ENCODE measurements around the gene SLC24A3. TPM values are rescaled to one million over a fixed set of nuclear protein-coding genes. Genes with fewer than 3 reads are reported as not detected.

Gene SLC24A3
- total RNA-seq, 6 donors from 2014 or later: 6.3 to 10.8 (median 9.3) TPM

DNA sequence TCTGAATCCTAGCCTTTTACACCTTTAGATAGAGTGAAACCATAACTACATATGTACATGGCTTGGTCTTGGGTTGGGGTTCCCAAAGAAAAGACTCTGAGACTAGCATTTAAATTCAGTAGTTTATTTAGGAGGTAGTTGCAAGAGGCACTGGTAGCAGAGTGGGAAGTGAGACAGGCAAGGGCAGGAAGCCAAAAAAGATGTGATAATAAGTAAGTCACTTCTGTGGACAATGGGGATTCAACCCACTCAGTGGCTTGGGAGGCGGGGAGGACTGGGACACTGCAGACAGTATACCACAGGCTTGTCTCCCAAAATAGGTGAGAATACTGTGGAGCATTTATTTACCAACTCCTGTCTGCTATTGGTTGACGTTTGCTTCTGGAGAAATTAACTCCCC is 131.9 kb downstream of the SLC24A3 start:
- ATAC-seq (ENCODE audit: low FRiP score in 2 of 2): no peak
- no peaks in the 10 kb centered on the region for H3K27me3 ChIP-seq
- H3K36me3 ChIP-seq: no peaks in the 10 kb centered on the region
- H3K4me1 ChIP-seq: peaks cover 0 to 5% (median 2%) of the 10 kb centered on the region in 4 donors
- no peaks in the 10 kb centered on the region for H3K9me3 ChIP-seq
- TF ChIP-seq POLR2AphosphoS5 (IDR thresholded peaks at IDR 0.05) (no peak), EP300 (IDR thresholded peaks at IDR 0.05) (no peak), POLR2A (IDR thresholded peaks at IDR 0.05) (no peak)
- TF ChIP-seq, protein P1, sequence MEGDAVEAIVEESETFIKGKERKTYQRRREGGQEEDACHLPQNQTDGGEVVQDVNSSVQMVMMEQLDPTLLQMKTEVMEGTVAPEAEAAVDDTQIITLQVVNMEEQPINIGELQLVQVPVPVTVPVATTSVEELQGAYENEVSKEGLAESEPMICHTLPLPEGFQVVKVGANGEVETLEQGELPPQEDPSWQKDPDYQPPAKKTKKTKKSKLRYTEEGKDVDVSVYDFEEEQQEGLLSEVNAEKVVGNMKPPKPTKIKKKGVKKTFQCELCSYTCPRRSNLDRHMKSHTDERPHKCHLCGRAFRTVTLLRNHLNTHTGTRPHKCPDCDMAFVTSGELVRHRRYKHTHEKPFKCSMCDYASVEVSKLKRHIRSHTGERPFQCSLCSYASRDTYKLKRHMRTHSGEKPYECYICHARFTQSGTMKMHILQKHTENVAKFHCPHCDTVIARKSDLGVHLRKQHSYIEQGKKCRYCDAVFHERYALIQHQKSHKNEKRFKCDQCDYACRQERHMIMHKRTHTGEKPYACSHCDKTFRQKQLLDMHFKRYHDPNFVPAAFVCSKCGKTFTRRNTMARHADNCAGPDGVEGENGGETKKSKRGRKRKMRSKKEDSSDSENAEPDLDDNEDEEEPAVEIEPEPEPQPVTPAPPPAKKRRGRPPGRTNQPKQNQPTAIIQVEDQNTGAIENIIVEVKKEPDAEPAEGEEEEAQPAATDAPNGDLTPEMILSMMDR (IDR thresholded peaks at IDR 0.05): no peak
- WGBS, 2 donors: 81 to 83% methylated on average over 2 of the region's 2 CpGs
- H3K4me3 ChIP-seq: no peak overlapping the region
- no peak for DNase-seq
- no peak overlapping the region for H3K27ac ChIP-seq

GRCh38 chr20:19347943-19348456 is 135.6 kb downstream of the SLC24A3 start:
- DNase-seq: no peak
- H3K27ac ChIP-seq: no peak overlapping the region
- H3K27me3 ChIP-seq: no peaks in the 10 kb centered on the region
- H3K36me3 ChIP-seq: no peaks in the 10 kb centered on the region
- TF ChIP-seq EP300 (IDR thresholded peaks at IDR 0.05) (no peak), POLR2A (IDR thresholded peaks at IDR 0.05) (no peak), POLR2AphosphoS5 (IDR thresholded peaks at IDR 0.05) (no peak)
- TF ChIP-seq, protein P1 (IDR thresholded peaks at IDR 0.05): no peak
- H3K4me1 ChIP-seq: no peaks in the 10 kb centered on the region
- H3K9me3 ChIP-seq: no peaks in the 10 kb centered on the region
- no peak for ATAC-seq (ENCODE audit: low FRiP score in 2 of 2)
- H3K4me3 ChIP-seq: no peak overlapping the region
- 63 to 66% methylated on average over 10 to 11 of the region's 11 CpGs for WGBS, 2 donors

DNA sequence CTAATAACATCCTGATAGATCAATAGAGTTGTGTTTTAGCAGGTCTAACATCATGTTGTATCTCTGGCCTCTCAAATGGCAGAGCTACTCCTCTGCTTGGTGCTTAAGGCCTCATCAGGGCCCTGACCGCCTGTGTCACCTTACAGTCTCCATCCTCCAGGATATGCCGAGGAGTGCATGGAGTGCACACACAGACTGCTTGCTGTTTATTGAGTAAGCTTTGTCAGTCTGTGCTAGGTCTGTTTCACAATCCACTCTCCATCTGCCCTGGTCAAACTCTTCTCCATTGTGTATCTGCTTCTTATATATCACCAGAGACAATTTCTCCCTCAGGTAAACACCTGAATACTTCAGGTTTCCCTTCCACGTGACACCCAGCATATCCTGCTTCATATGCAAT is 136.1 kb downstream of the SLC24A3 start:
- 80 to 83% methylated on average over 3 of the region's 3 CpGs for WGBS, 2 donors
- Histone ChIP-seq H3K27me3 (no peaks in the 10 kb centered on the region), H3K4me1 (no peaks in the 10 kb centered on the region), H3K4me3 (no peak overlapping the region), H3K27ac (no peak overlapping the region), H3K36me3 (no peaks in the 10 kb centered on the region), H3K9me3 (no peaks in the 10 kb centered on the region)
- DNase-seq (no peak), ATAC-seq (ENCODE audit: low FRiP score in 2 of 2) (peak in 1 of 2 donors; percentile 22)
- TF ChIP-seq POLR2A (IDR thresholded peaks at IDR 0.05) (no peak), EP300 (IDR thresholded peaks at IDR 0.05) (no peak), POLR2AphosphoS5 (IDR thresholded peaks at IDR 0.05) (no peak)
- TF ChIP-seq, protein P1 (IDR thresholded peaks at IDR 0.05): no peak

DNA sequence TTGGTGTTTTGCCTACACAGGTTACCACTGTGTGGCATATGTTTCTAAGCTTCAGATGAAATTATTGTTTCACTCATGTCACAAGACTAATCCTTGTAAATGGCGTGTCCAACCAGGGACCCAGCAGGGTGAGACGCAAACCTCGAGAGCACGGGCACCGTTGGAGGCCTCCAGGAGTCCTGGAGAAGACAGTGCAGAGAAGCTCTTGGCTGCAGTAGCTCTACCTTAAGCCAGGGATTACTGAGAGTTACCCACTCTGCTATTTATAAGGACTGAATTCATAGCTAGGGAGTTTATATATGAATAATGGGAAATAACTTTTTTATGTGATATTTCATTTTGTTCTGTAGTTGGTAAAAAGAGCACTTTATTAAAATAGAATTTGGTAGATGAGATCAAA is 137.4 kb downstream of the SLC24A3 start:
- DNase-seq: no peak
- Histone ChIP-seq H3K36me3 (no peaks in the 10 kb centered on the region), H3K9me3 (no peaks in the 10 kb centered on the region), H3K27me3 (no peaks in the 10 kb centered on the region), H3K27ac (no peak overlapping the region), H3K4me1 (no peaks in the 10 kb centered on the region), H3K4me3 (no peak overlapping the region)
- TF ChIP-seq POLR2AphosphoS5 (IDR thresholded peaks at IDR 0.05) (no peak), EP300 (IDR thresholded peaks at IDR 0.05) (no peak), POLR2A (IDR thresholded peaks at IDR 0.05) (no peak)
- TF ChIP-seq, protein P1 (IDR thresholded peaks at IDR 0.05): no peak
- no peak for ATAC-seq (ENCODE audit: low FRiP score in 2 of 2)
- WGBS, 2 donors: 84 to 95% methylated on average over 5 of the region's 5 CpGs

DNA sequence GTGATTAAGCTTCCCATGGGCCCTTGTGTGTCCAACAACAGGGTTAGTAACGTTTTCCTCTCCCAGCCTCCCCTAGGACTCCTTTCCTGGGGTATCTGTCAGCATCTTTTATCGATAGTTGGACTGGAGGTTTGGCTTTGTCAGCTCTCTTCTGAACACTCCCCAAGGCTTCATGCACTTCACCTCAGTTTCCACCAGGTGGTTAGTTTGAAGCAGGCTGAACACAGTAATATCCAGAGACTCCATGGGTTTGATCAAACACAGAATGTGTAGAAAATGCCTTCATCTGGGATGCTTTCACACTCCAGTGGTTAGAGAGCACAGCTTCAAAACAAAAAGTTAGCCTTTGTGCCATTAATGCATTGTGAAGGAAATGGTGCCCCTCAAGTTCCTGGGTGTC is 139.1 kb downstream of the SLC24A3 start:
- Histone ChIP-seq H3K9me3 (no peaks in the 10 kb centered on the region), H3K4me1 (no peaks in the 10 kb centered on the region), H3K36me3 (no peaks in the 10 kb centered on the region), H3K27me3 (no peaks in the 10 kb centered on the region), H3K4me3 (no peak overlapping the region), H3K27ac (no peak overlapping the region)
- 47 to 48% methylated on average over 2 of the region's 2 CpGs for WGBS, 2 donors
- ATAC-seq (ENCODE audit: low FRiP score in 2 of 2) (no peak), DNase-seq (no peak)
- TF ChIP-seq EP300 (IDR thresholded peaks at IDR 0.05) (no peak), POLR2A (IDR thresholded peaks at IDR 0.05) (no peak), POLR2AphosphoS5 (IDR thresholded peaks at IDR 0.05) (no peak)
- TF ChIP-seq, protein P1 (IDR thresholded peaks at IDR 0.05): no peak

Measured in upper lobe of left lung (tissue), 6 donors.